Activated CD4-positive, alpha-beta T cell treated with anti-CD3 and anti-CD28 coated beads for 24 hours (primary cell): ENCODE measurements around the gene PITPNM1.

Experiments
- DNase-seq, 2 donors: peaks; one replicate each; pipeline ENCODE4 v3.0.0-alpha.2; 2020; ENCODE audit warnings: low read depth in 2 of 2

PITPNM1 gene

GRCh38 chr11:67503119-67504004, 1.8 kb downstream of the PITPNM1 start:
- DNase-seq, result no peak

GRCh38 chr11:67502328-67502979, 2.7 kb downstream of the PITPNM1 start:
- no peak for DNase-seq

GRCh38 chr11:67501854-67502253, 3.3 kb downstream of the PITPNM1 start:
- no peak for DNase-seq

GRCh38 chr11:67500831-67501715, 4.1 kb downstream of the PITPNM1 start:
- DNase-seq, result no peak

- no peak for DNase-seq
These were observed 4.7 kb downstream of the PITPNM1 start for GRCh38 chr11:67500484-67500821.

GRCh38 chr11:67499808-67500483, 5.2 kb downstream of the PITPNM1 start:
- DNase-seq, result no peak

- no peak for DNase-seq
These were observed 6.6 kb downstream of the PITPNM1 start for GRCh38 chr11:67498544-67498972.

GRCh38 chr11:67497656-67498291, 7.4 kb downstream of the PITPNM1 start:
- DNase-seq, result no peak

- no peak for DNase-seq
These were observed 9.1 kb downstream of the PITPNM1 start for GRCh38 chr11:67496113-67496512.

- DNase-seq, result no peak
These were observed 9.7 kb downstream of the PITPNM1 start for GRCh38 chr11:67495234-67496005.

- no peak for DNase-seq
These were observed 10.6 kb downstream of the PITPNM1 start for GRCh38 chr11:67494371-67495233.

GRCh38 chr11:67493548-67494370, 11.4 kb downstream of the PITPNM1 start:
- no peak for DNase-seq

GRCh38 chr11:67492801-67493547, 12.2 kb downstream of the PITPNM1 start:
- DNase-seq, result no peak

GRCh38 chr11:67492069-67492727, 13.0 kb downstream of the PITPNM1 start:
- no peak for DNase-seq

- no peak for DNase-seq
These were observed 13.7 kb downstream of the PITPNM1 start for GRCh38 chr11:67491276-67492068.

GRCh38 chr11:67490727-67491065, 14.5 kb downstream of the PITPNM1 start:
- DNase-seq, result no peak
